HepG2 (cell line): ENCODE measurements around the gene EPN3.

Experiments used
- ATF3 ChIP-seq: sonication (generic); formaldehyde crosslinking; IDR thresholded peaks from 2 replicates; pipeline ENCODE4 v1.4.0; 2020; ENCODE audit warnings: missing genetic modification reagents
- CENPX ChIP-seq: sonication (generic); formaldehyde crosslinking; IDR thresholded peaks from 2 replicates; pipeline ENCODE4 v1.9.0; 2021; ENCODE audit warnings: mild to moderate bottlenecking, missing genetic modification reagents, moderate library complexity
- EP300 ChIP-seq, 3 experiments: sonication (generic) in 1 of 3; formaldehyde crosslinking in 1 of 3; IDR thresholded peaks; 2 replicates each; pipeline versions ENCODE4 v1.5.1 to v1.6.1; 2011 to 2020; ENCODE audit warnings: low read depth in 2 of 3, low read length in 2 of 3, borderline replicate concordance in 1 of 3, improper control_type of control experiment in 1 of 3, mild to moderate bottlenecking in 1 of 3, missing genetic modification reagents in 1 of 3, moderate library complexity in 1 of 3
- EZH2 ChIP-seq: conservative IDR thresholded peaks from 2 replicates; pipeline ENCODE4 v1.6.1; 2012; ENCODE audit warnings: mild to moderate bottlenecking, low read depth, low read length, moderate library complexity
- GATA4 ChIP-seq: sonication (generic); IDR thresholded peaks from 2 replicates; pipeline ENCODE4 v1.6.1; 2016; ENCODE audit warnings: antibody characterized with exemption, low read depth, borderline replicate concordance
- MXI1 ChIP-seq: IDR thresholded peaks from 3 replicates; pipeline ENCODE4 v1.6.1; 2012; ENCODE audit warnings: low read depth, low read length, inconsistent platforms, borderline replicate concordance
- POLR2AphosphoS5 ChIP-seq: IDR thresholded peaks from 2 replicates; pipeline ENCODE4 v1.6.1; 2012; ENCODE audit warnings: low read depth, low read length
- PREB ChIP-seq: sonication (generic); formaldehyde crosslinking; IDR thresholded peaks from 2 replicates; pipeline ENCODE4 v1.4.0; 2020; ENCODE audit warnings: missing genetic modification reagents
- RXRA ChIP-seq: sonication (generic); formaldehyde crosslinking; IDR thresholded peaks from 2 replicates; pipeline ENCODE4 v1.5.1; 2020; ENCODE audit warnings: missing genetic modification reagents
- SIN3A ChIP-seq: IDR thresholded peaks from 2 replicates; pipeline ENCODE4 v1.6.1; 2011; ENCODE audit warnings: low read depth, mild to moderate bottlenecking, control low read depth, low read length, borderline replicate concordance
- ZNF430 ChIP-seq: sonication (generic); formaldehyde crosslinking; IDR thresholded peaks from 2 replicates; pipeline ENCODE4 v1.9.0; 2021; ENCODE audit warnings: mild to moderate bottlenecking, missing genetic modification reagents
- ZNF605 ChIP-seq: sonication (generic); formaldehyde crosslinking; IDR thresholded peaks from 2 replicates; pipeline ENCODE4 v1.8.0; 2022; ENCODE audit warnings: mild to moderate bottlenecking, missing genetic modification reagents

GRCh38 chr17:50495918-50496317 is 36.6 kb upstream of the EPN3 start:
- TF ChIP-seq SIN3A (no peak), EP300 (IDR thresholded peaks at IDR 0.05; ENCODE audit: low read depth in 2 of 2, low read length in 2 of 2) (no peak), EP300 (CRISPR knock-in tag; IDR thresholded peaks at IDR 0.05; ENCODE audit: borderline replicate concordance) (no peak), PREB (CRISPR knock-in tag) (no peak), ZNF605 (no peak), EZH2 (no peak), ATF3 (CRISPR knock-in tag) (no peak), POLR2AphosphoS5 (no peak), MXI1 (no peak), CENPX (CRISPR knock-in tag) (no peak), GATA4 (no peak), RXRA (CRISPR knock-in tag) (no peak), ZNF430 (CRISPR knock-in tag) (no peak)
